GM21528 (cell line): ENCODE data around the gene NLGN2.

Experiments
- ATAC-seq: cut with Tn5 transposase; IDR thresholded peaks from one replicate; pipeline ENCODE4 v1.9.1; 2021; ENCODE audit warnings: mild to moderate bottlenecking, moderate library complexity; ENCODE audit not compliant: unreplicated experiment, low FRiP score

Gene NLGN2

GRCh38 chr17:7391307-7391706 lies 16.3 kb upstream of the NLGN2 start:
- ATAC-seq: no peak

- no peak for ATAC-seq
These were observed 14.7 kb upstream of the NLGN2 start for GRCh38 chr17:7392696-7393612.

GRCh38 chr17:7393613-7394451 lies 13.8 kb upstream of the NLGN2 start:
- ATAC-seq: peak; percentile 59

GRCh38 chr17:7394452-7395191 lies 13.0 kb upstream of the NLGN2 start, which contains the start of gene PLSCR3:
Gene PLSCR3, minus strand, starts transcription at chr17:7394525. Its CDS starts 415 bp downstream, at chr17:7394110.
- peak; percentile 83 for ATAC-seq

- no peak for ATAC-seq
These were observed 11.5 kb upstream of the NLGN2 start for GRCh38 chr17:7396147-7396546.

- no peak for ATAC-seq
These were observed 9.0 kb upstream of the NLGN2 start for GRCh38 chr17:7398612-7399011.

GRCh38 chr17:7403043-7403726 lies 4.5 kb upstream of the NLGN2 start:
- no peak for ATAC-seq

- no peak for ATAC-seq
These were observed 4.0 kb upstream of the NLGN2 start for GRCh38 chr17:7403727-7403976.

GRCh38 chr17:7403977-7404736 lies 3.5 kb upstream of the NLGN2 start, which contains the start of gene TMEM256:
Gene TMEM256, minus strand, starts transcription at chr17:7404097. Its CDS starts 13 bp downstream, at chr17:7404084.
- ATAC-seq: peak; percentile 86

GRCh38 chr17:7404737-7405349 lies 2.8 kb upstream of the NLGN2 start:
- ATAC-seq: peak; percentile 4

GRCh38 chr17:7405350-7406234 lies 2.1 kb upstream of the NLGN2 start:
- ATAC-seq: no peak

GRCh38 chr17:7406235-7406825 lies 1.3 kb upstream of the NLGN2 start:
- ATAC-seq: no peak

GRCh38 chr17:7407082-7407481 lies 563 bp upstream of the NLGN2 start:
- no peak for ATAC-seq

GRCh38 chr17:7408252-7408727 lies 645 bp downstream of the NLGN2 start:
- no peak for ATAC-seq

GRCh38 chr17:7408863-7409262 lies 1.2 kb downstream of the NLGN2 start:
- no peak for ATAC-seq

GRCh38 chr17:7409716-7410115 lies 2.1 kb downstream of the NLGN2 start:
- no peak for ATAC-seq

GRCh38 chr17:7410634-7411426 lies 3.2 kb downstream of the NLGN2 start:
- ATAC-seq: no peak
